Stomach (tissue), 4 donors: Measurements from ENCODE around the gene C2CD4C.

Experiments used
- CTCF ChIP-seq, 7 experiments: fragments of 450-650 bp in 4 of 7; fragments of 200-600 bp in 3 of 7; sonication (generic) in 3 of 7; IDR thresholded peaks; one replicate each; pipeline ENCODE4 v1.5.1; 2016 to 2019; ENCODE audit warnings: antibody characterized with exemption in 7 of 7, control low read depth in 2 of 7, mild to moderate bottlenecking in 1 of 7
- EP300 ChIP-seq: sonication (generic); formaldehyde crosslinking; IDR thresholded peaks from one replicate; pipeline ENCODE4 v1.6.1; 2017; ENCODE audit warnings: antibody characterized with exemption

- TF ChIP-seq CTCF (IDR thresholded peaks at IDR 0.05) (no peak), EP300 (no peak)
These were observed 44.7 kb upstream of the C2CD4C start for GRCh38 chr19:453606-454005.
